Measurements from ENCODE around the gene FOXK1. TPM values are rescaled to one million over a fixed set of nuclear protein-coding genes. Genes with fewer than 3 reads are reported as not detected.

The FOXK1 gene
- total and polyA plus RNA-seq, 7 donors: 4.2 to 26.4 (median 16.8) TPM

DNA sequence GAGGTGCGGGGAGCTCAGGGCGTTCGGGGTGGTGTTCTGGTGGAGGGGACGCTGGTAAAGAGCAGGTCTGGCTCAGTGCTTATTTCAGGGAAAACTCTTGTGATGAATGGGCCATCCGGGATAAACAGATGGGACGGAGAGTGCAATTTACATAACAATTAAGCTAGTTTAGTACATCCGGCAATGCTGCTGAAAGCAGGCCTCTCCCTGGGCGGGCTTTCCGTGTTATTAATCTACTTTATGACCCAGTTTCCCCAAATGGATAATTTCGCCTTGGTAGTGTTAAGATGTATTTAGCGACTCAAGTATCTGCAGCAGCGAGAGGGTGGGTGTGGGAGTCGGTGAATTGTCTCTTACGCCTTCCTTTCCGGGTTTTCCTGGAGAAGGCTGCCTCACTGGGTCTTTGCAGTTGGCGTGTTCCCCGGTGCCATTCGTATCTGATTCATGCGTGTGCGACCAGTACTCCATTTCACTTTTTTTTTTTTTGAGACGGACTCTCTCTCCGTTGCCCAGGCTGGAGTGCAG, 25.2 kb downstream of the FOXK1 start:
- H3K4me1 ChIP-seq: peaks cover 13% of the 10 kb centered on the region
- TF ChIP-seq, protein P1, sequence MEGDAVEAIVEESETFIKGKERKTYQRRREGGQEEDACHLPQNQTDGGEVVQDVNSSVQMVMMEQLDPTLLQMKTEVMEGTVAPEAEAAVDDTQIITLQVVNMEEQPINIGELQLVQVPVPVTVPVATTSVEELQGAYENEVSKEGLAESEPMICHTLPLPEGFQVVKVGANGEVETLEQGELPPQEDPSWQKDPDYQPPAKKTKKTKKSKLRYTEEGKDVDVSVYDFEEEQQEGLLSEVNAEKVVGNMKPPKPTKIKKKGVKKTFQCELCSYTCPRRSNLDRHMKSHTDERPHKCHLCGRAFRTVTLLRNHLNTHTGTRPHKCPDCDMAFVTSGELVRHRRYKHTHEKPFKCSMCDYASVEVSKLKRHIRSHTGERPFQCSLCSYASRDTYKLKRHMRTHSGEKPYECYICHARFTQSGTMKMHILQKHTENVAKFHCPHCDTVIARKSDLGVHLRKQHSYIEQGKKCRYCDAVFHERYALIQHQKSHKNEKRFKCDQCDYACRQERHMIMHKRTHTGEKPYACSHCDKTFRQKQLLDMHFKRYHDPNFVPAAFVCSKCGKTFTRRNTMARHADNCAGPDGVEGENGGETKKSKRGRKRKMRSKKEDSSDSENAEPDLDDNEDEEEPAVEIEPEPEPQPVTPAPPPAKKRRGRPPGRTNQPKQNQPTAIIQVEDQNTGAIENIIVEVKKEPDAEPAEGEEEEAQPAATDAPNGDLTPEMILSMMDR (IDR thresholded peaks at IDR 0.05): no peak
- no peak for ATAC-seq
- H3K4me3 ChIP-seq: no peak overlapping the region
- no peaks in the 10 kb centered on the region for H3K27me3 ChIP-seq (ENCODE audit: insufficient read depth in 3 of 3, low read length in 2 of 3)
- H3K9me3 ChIP-seq: no peaks in the 10 kb centered on the region
- intact Hi-C loops (cut with DNase I): no loop called here
- no peak for DNase-seq
- WGBS, 3 donors: 65 to 76% (median 66%) methylated on average over 22 of the region's 22 CpGs
- peak overlapping the region; percentile 31 for H3K27ac ChIP-seq
- no peaks in the 10 kb centered on the region for H3K36me3 ChIP-seq (ENCODE audit: insufficient read depth in 1 of 2, low read depth in 1 of 2)

DNA sequence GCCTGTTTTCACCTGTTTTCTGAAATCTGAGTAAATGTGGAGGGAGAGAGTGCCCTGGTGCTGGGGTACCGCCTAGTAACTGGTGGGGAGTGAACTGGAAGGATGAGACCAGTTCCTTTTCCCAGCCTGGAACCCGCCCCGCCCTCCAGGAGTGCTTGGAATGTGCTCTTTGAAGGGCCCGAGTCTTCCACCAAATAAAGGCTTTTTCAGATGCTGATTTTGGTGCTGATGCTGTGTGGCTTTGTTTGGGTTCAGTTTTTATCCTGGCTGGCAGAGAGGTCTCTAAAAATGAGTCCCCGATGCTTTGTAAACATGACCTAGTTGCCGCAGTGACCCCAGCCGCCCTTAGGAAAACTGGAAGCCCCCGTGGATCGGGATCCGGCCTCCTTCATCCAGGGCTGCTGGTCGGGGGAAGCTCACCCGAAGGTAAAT, 25.9 kb downstream of the FOXK1 start:
- no peak for DNase-seq
- 79 to 82% (median 81%) methylated on average over 12 of the region's 12 CpGs for WGBS, 3 donors
- intact Hi-C loops (cut with DNase I): no loop called here
- Histone ChIP-seq H3K36me3 (ENCODE audit: insufficient read depth in 1 of 2, low read depth in 1 of 2) (no peaks in the 10 kb centered on the region), H3K27ac (no peak overlapping the region), H3K27me3 (ENCODE audit: insufficient read depth in 3 of 3, low read length in 2 of 3) (no peaks in the 10 kb centered on the region), H3K4me1 (peaks cover 16% of the 10 kb centered on the region), H3K4me3 (no peak overlapping the region), H3K9me3 (no peaks in the 10 kb centered on the region)
- no peak for ATAC-seq
- TF ChIP-seq, protein P1 (IDR thresholded peaks at IDR 0.05): no peak

DNA sequence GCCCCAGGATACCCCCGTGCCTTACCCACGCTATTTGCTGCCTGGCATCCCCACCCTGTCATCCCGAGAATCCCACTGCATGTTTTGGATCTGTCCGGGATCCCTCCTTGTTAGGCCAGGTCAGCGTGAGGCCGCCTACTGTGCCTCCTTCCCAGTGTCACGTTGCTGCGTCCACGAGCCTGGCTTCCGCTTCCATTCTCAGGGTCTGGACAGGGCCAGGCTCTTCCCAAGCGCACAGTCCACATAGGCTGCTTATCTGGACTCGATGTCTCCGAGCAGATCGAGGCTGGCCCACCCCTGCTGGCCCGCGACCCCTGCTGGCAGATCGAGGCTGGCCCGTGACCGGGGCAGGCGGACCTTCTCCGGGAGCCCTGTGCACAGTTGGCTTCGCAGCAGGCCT, 27.1 kb downstream of the FOXK1 start:
- ATAC-seq: no peak
- Histone ChIP-seq H3K27ac (no peak overlapping the region), H3K36me3 (ENCODE audit: insufficient read depth in 1 of 2, low read depth in 1 of 2) (no peaks in the 10 kb centered on the region), H3K4me3 (no peak overlapping the region), H3K27me3 (ENCODE audit: insufficient read depth in 3 of 3, low read length in 2 of 3) (no peaks in the 10 kb centered on the region), H3K4me1 (peaks cover 19% of the 10 kb centered on the region), H3K9me3 (no peaks in the 10 kb centered on the region)
- TF ChIP-seq, protein P1 (IDR thresholded peaks at IDR 0.05): no peak
- intact Hi-C loops (cut with DNase I): no loop called here
- no peak for DNase-seq
- WGBS, 3 donors: 88 to 89% (median 88%) methylated on average over 22 of the region's 22 CpGs

DNA sequence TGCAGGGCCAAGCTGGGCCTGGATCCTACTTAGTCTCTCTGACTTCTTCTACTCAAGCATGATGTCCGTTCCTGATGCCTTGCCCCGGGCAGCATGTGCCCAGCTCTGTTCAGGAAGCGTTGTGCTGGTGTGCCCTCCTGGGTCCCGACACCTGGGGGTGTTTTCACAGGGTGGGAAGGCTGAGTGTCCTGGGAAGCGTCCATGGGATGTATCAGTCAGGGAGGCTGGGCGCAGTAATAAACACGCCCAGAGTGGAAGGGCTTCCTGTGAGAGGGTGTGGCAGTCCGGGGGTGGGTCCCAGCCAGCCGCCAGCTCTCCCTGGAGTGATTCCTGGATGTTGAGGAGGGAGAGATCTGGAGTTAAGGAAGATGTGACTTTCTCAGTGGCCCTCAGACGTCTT, 29.0 kb downstream of the FOXK1 start:
- ATAC-seq (no peak), DNase-seq (no peak)
- intact Hi-C loops (cut with DNase I): no loop called here
- Histone ChIP-seq H3K4me1 (peaks cover 30% of the 10 kb centered on the region), H3K4me3 (no peak overlapping the region), H3K9me3 (no peaks in the 10 kb centered on the region), H3K36me3 (ENCODE audit: insufficient read depth in 1 of 2, low read depth in 1 of 2) (no peaks in the 10 kb centered on the region), H3K27ac (peak overlapping the region; percentile 86), H3K27me3 (ENCODE audit: insufficient read depth in 3 of 3, low read length in 2 of 3) (no peaks in the 10 kb centered on the region)
- TF ChIP-seq, protein P1 (IDR thresholded peaks at IDR 0.05): no peak
- 93 to 96% (median 94%) methylated on average over 10 of the region's 10 CpGs for whole genome bisulfite sequencing, 3 donors

DNA sequence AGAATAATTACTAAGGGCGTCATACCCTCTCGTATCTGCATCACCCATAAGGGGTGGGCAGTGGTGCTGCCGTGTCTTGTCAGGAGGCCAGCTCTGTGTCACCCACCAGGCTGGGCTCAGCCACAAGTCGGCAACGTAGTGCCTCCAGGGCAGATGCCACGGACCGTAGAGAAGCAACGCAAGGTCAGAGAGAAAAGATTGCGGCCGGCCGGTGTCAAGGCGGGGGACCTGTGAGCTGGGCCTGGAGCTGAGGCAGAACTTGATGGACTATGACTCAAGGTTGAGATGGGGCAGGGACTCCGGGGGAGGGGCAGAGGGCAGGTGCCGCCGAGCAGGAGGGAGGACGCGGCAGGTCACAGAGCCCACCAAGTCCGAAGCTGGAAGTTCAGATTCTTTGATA, 29.5 kb downstream of the FOXK1 start:
- Histone ChIP-seq H3K36me3 (ENCODE audit: insufficient read depth in 1 of 2, low read depth in 1 of 2) (no peaks in the 10 kb centered on the region), H3K27ac (peak overlapping the region; percentile 86), H3K9me3 (no peaks in the 10 kb centered on the region), H3K4me1 (peaks cover 35% of the 10 kb centered on the region), H3K4me3 (no peak overlapping the region), H3K27me3 (ENCODE audit: insufficient read depth in 3 of 3, low read length in 2 of 3) (no peaks in the 10 kb centered on the region)
- ATAC-seq (no peak), DNase-seq (no peak)
- WGBS, 3 donors: 93 to 96% (median 96%) methylated on average over 18 of the region's 18 CpGs
- intact Hi-C loops (cut with DNase I): no loop called here
- TF ChIP-seq, protein P1 (IDR thresholded peaks at IDR 0.05): no peak
